Bronchial epithelial cell (primary cell): ENCODE data around the gene PRPSAP1. TPM values are rescaled to one million over a fixed set of nuclear protein-coding genes. Genes with fewer than 3 reads are reported as not detected.

Source experiments
- DNase-seq: peaks from one replicate; pipeline ENCODE4 v3.0.0-alpha.2; 2010; ENCODE audit warnings: low read depth
- FAIRE-seq: peaks from 2 replicates; lab custom pipeline; 2011; peaks lifted over from hg19 to GRCh38; lab: Jason Lieb, UNC
- H3K27me3 ChIP-seq: 2 replicates; pipeline ENCODE4 v1.5.1; 2011; ENCODE audit warnings: low read length; ENCODE audit not compliant: control insufficient read depth, insufficient read depth
- H3K36me3 ChIP-seq: 2 replicates; pipeline ENCODE4 v1.5.1; 2011; ENCODE audit warnings: low read length; ENCODE audit not compliant: control insufficient read depth, insufficient read depth
- H3K4me3 ChIP-seq: 2 replicates; pipeline ENCODE4 v1.5.1; 2011; ENCODE audit warnings: mild to moderate bottlenecking, low read depth, low read length, control low read depth
- total RNA-seq: library from RNA; depleted of rRNA; stranded (reverse); fragments of >200 nt; gene quantifications from 2 replicates; pipeline ENCODE4 v1.2.1, GENCODE V29; 2014
- TF ChIP-seq, protein P1 (sequence below): IDR thresholded peaks from 2 replicates; pipeline ENCODE4 v1.5.1; 2011; ENCODE audit warnings: mild to moderate bottlenecking, moderate library complexity, low read length, control low read depth, inconsistent platforms; ENCODE audit not compliant: insufficient read depth, severe bottlenecking

PRPSAP1 gene
- total RNA-seq, 1 donor from 2014 or later = 29.2 TPM

DNA sequence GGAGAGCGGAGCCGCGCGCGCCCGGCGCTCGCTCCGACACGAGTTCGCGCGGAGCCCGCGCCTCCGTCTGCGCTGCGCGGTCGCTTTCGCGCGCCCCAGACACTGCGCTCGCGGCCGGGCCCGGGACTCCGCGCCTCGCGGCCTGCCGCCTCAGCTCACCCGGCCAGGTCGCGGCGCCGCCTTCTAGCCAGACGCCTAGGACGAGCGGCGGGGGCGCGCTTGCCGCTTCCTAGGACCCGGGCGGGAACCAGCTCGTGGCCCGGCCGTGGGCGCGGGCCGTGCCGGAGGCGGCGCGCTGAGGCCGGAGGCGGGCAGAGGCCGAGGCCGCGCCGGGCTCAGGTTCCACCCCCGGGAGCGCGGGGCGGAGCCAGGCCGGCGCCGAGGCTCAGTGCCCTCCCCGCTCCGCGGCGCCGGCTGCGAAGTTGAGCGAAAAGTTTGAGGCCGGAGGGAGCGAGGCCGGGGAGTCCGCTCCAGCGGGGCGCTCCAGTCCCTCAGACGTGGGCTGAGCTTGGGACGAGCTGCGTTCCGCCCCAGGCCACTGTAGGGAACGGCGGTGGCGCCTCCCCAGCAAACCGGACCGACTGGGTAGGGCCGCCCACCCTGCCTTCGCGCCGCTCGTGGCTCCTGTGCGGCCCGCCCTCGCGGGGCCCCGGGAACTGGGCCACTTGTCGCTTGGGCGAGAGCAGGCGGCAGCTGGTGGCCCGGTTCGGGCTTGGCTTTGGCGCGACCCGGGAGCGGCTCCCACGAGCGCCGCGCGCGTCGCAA is 30.7 kb upstream of the PRPSAP1 start, which contains the start of gene SPHK1:
SPHK1 (plus strand) TSS at position 388 of the 765 bp plus-strand sequence. CDS start 1,036 bp downstream, outside the sequence.
- Histone ChIP-seq H3K4me3 (peak within 1 kb of the TSS; percentile 70), H3K36me3 (peaks cover 9% of the 10 kb centered on the region), H3K27me3 (no peaks in the 10 kb centered on the region)
- TF ChIP-seq, protein P1, sequence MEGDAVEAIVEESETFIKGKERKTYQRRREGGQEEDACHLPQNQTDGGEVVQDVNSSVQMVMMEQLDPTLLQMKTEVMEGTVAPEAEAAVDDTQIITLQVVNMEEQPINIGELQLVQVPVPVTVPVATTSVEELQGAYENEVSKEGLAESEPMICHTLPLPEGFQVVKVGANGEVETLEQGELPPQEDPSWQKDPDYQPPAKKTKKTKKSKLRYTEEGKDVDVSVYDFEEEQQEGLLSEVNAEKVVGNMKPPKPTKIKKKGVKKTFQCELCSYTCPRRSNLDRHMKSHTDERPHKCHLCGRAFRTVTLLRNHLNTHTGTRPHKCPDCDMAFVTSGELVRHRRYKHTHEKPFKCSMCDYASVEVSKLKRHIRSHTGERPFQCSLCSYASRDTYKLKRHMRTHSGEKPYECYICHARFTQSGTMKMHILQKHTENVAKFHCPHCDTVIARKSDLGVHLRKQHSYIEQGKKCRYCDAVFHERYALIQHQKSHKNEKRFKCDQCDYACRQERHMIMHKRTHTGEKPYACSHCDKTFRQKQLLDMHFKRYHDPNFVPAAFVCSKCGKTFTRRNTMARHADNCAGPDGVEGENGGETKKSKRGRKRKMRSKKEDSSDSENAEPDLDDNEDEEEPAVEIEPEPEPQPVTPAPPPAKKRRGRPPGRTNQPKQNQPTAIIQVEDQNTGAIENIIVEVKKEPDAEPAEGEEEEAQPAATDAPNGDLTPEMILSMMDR = no peak
- FAIRE-seq (no peak), DNase-seq (peak; percentile 69)

DNA sequence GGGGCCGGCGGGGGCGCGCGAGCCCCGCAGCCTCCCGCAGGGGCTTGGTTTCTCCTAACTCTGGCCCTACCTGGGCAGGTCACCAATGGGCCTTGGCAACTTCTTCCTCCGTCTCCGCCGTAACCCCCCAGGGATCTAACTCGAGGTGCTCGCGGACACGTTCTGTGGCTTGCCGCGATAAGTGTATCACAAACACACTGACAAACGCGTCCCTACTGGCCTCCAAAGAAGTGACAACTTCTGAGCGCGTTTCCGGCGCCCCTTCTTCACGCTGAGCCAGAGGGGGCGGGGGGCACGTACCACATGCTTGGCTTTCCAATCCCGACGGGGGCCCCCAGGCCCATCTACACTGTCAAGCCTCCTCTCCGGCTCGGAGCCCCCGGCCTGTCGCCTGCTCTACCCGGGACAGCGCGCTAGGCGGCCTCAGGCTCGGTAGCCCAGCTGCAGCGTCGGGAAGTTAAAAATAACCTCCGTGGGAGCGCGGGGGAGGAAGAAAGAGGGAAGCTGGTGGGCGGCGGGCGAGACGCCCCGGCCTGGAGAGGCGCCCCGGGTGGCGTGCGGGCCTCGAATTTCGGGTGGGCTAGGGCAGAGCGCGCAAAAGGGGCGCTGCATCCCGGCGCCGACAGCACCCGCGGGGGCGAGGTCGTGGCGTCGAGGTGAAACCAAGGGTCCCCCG is 30.0 kb upstream of the PRPSAP1 start:
- no peaks in the 10 kb centered on the region for H3K27me3 ChIP-seq
- TF ChIP-seq, protein P1 = peak; percentile 30
- peak overlapping the region; percentile 70 for H3K4me3 ChIP-seq
- FAIRE-seq = no peak
- DNase-seq = no peak
- H3K36me3 ChIP-seq = peaks cover 9% of the 10 kb centered on the region

DNA sequence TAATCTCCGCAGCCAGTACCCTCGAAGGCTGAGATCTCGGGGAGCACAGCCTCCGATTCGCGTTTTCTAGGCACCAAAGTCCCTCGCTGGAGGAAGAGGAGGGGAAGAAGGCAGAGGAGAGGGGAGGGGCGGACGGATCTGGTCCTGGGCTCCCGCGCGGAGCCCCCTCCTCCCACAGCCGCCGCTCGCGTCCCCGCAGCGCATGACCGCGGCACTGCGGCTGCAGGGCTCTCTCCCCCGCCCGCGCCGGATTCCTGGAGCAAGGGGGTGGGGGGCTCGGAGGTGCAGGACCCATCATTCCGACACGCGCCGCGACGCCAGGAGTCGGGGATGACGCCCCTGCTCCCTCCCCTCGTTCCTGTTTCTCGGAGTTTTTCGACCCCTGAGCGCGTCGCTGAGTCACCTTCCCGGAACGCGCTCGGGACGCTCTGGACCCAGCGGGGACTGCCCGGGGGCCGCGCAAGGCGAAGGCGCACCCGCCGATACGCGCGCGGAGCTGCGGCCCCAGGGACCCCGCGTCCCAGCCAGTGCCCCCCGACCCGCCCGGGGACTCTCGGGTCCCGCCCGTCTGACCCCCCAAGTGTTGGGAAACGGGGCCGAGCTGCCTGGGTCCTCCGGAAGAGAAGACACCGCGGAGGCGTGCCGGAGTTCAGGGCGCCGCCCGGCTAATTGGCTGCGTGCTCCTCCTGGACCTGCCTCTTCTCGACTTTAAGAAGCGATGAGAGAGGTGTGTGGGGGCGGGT is 29.3 kb upstream of the PRPSAP1 start:
- Histone ChIP-seq H3K4me3 (peak overlapping the region; percentile 70), H3K36me3 (peaks cover 9% of the 10 kb centered on the region), H3K27me3 (no peaks in the 10 kb centered on the region)
- DNase-seq (peak; percentile 66), FAIRE-seq (no peak)
- TF ChIP-seq, protein P1 = no peak

DNA sequence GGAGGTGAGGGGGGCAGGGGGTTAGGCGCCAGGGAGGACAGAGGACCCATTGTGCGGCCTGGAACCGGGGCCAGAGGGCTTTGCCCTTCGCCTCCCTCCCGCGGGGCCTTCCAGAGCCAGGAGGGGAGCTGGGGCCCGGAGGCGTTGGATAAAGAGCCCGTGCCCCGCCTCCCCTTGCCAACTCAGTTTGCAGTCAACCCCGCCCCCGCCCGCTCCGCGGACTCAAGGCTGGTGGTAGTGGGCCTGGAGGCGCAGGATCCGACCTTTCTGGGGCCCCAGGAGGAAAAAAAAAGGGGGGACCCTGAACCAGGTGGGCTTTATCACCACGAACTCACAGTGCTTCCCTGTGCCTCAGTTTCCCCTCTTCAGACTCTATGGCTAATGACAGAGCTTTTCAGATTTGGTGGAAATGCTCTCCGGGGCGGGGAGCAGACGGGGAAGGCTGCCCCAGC is 28.7 kb upstream of the PRPSAP1 start:
- H3K4me3 ChIP-seq = peak overlapping the region; percentile 70
- FAIRE-seq (no peak), DNase-seq (peak; percentile 49)
- peaks cover 7% of the 10 kb centered on the region for H3K36me3 ChIP-seq
- TF ChIP-seq, protein P1 = no peak
- no peaks in the 10 kb centered on the region for H3K27me3 ChIP-seq

DNA sequence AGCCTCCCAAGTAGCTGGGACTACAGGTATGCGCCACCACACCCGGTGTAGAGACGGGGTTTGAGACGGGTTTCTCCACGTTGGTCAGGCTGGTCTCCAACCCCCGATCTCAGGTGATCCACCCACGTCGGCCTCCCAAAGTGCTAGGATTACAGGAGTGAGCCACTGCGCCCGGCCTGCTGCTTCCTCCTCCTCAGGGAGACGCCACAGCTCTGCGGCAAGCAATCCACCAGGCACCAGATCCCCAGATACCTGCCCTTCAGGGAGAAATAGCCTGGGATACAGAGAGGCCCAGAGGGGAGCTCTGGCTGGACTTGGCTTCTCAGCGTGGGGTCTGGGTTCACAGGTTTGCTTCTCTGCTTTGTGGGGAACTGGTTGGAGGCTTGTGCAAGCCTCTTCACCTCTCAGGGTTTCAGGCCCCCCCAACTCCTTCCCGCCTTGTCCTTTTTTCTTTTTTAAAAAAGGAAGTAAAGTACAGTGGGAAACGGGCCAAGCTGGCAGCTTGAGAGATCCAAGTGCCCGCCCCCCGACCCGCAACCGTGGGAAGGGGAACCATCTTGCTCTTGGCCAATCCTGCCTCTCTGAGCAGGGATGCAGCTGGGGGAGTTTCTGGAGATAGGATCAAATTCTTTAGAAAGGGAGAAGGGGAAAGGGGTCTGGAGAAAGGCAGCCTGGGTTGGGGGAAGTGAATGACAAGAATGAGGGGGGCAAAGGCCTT is 28.1 kb upstream of the PRPSAP1 start:
- TF ChIP-seq, protein P1 = no peak
- Histone ChIP-seq H3K27me3 (no peaks in the 10 kb centered on the region), H3K4me3 (no peak overlapping the region), H3K36me3 (peaks cover 2% of the 10 kb centered on the region)
- no peak for DNase-seq
- no peak for FAIRE-seq
